HG03565 (cell line): ENCODE data around the gene PXK.

Experiments used
- ATAC-seq: cut with Tn5 transposase; IDR thresholded peaks from one replicate; pipeline ENCODE4 v1.9.1; 2021; ENCODE audit warnings: mild to moderate bottlenecking, moderate library complexity; ENCODE audit not compliant: unreplicated experiment

The PXK gene

DNA sequence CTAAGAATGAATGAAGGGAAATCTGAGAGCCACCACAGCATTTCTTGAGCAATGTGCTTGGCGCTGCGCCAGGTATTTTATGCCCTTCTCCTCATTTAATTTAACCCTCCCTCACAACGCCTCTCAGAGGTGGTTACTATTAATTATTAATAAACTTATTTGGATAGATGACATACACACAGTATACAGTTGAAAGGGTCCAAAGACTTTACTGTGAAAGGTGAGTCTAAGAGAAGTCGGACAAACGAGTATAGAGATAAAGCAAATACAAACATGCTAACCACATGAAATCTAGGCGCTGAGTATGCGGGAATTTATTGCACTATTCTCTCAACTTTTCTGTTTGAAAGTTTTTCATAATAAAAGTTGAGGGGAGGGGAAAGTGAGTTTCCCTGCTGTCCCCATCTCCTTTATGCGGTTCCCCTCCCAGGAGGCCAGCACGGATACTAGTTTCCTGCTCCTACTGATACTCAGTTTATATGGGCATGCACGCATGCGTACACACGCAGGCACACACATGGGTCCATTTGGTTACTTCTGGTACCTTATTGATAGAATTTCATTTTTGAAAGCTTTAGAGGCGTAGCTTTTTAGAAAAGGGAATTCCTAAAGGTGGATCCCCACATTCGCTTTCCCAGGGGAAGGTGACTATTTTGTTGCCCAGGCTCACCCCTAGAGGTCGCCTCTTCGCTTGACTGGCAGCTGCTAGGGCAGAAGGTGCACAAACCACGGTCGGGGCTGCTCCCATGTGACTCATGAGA is 130.7 kb downstream of the PXK start:
- ATAC-seq = peak; percentile 84

DNA sequence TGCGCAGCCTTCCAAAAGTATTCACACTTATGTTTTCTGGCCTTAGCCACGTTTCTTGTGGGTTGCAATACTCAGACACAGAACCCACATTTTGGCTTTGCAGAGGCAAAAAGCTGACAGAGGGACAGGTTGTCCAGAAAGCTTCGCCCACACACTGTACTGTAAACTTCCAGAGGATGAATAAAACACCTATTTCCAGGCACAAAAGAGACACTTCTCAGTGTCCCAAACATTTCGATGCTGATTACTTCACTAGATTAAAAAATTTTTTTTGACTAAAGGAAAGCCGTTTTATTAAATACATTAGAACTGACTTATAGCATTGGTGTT is 131.2 kb downstream of the PXK start:
- no peak for ATAC-seq

DNA sequence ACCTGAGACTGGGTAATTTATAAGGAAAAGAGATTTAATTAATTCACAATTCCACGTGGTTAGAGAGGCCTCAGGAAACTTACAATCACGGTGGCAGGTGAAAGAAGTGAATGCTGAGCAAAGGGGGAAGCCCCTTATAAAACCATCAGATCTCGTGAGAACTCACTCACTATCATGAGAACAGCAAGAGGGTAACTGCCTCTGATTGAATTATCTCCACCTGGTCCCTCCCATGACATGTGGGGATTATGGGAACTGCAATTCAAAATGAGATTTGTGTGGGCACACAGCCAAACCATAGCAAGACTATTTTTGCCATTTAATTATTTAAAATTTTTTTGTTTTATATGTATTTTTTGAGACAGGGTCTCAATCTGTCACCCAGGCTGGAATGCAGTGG is 132.2 kb downstream of the PXK start:
- ATAC-seq = no peak

DNA sequence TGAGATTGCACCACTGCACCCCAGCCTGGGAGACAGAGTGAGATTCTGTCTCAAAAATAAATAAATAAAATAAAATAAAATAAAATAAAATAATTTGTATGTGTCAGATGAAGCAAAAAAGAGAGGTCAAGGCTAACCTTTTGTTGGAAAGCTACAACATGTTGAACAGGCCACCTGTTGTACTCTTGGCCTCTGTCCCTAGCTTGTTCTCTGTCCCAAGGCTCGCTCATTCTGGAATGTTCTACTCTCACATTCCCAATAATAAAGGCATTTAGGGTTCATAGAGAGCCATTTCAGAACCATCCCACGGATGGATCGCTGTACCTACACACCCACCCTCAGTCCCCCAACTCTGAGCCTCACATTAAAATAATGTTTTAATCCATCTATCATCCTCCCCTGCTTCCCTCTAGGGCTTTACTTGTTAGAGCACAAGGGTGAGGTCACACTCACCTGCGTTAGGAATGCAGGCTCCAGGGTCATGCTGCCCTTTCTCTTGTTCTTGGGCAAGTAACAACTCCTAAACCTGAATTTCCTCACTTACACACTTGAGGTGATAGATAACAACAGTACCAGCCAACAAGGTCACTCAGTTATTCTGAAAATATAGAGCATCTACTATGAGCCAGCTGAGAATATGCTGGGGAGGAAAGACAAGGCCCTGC is 134.3 kb downstream of the PXK start:
- ATAC-seq = no peak

DNA sequence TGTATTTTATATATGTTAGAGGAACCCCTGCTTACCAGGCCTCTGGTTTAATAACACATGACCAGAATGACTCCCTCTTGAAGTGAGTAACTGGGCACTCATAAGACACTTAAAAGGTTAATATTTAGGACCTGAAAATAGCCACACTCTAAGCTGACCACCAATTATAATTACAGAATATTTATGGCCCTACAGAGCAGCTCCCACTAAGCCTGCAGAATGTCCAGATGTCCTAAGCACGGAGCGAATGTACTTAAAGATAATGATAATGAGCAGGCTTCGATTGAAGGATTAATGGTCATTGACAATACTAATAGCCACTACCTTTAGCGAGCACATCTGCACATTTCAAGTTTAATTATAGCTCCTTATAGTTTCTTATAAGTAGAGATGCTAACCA is 136.4 kb downstream of the PXK start:
- ATAC-seq = no peak

DNA sequence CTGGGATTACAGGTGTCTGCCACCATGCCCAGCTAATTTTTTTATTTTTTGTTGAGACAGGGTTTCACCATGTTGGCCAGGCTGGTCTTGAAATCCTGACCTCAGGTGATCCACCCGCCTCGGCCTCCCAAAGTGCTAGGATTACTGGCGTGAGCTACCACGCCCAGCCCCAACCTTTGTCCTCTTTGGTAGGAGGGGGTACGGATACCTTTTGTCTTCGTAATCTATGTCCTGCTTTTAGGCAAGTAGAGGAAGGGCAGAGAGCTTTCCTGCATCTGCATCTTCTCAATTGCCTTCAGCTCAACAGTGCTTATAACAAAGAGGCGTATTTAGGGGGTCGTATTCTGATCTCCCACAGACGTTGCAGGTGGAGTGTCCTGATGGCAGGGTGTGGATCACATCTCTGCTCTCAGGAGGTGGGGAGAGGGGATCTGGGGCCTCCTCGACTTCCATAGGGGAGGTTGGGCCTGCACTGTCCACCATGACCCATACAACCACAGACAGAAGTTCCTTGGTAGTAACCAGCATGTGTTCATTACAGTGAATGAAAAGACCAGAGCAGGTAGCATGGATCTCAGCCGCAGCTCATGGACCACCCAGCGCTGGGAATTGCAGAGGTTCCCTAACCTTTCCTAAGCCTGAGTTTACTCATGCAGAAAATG is 137.8 kb downstream of the PXK start:
- ATAC-seq = no peak

DNA sequence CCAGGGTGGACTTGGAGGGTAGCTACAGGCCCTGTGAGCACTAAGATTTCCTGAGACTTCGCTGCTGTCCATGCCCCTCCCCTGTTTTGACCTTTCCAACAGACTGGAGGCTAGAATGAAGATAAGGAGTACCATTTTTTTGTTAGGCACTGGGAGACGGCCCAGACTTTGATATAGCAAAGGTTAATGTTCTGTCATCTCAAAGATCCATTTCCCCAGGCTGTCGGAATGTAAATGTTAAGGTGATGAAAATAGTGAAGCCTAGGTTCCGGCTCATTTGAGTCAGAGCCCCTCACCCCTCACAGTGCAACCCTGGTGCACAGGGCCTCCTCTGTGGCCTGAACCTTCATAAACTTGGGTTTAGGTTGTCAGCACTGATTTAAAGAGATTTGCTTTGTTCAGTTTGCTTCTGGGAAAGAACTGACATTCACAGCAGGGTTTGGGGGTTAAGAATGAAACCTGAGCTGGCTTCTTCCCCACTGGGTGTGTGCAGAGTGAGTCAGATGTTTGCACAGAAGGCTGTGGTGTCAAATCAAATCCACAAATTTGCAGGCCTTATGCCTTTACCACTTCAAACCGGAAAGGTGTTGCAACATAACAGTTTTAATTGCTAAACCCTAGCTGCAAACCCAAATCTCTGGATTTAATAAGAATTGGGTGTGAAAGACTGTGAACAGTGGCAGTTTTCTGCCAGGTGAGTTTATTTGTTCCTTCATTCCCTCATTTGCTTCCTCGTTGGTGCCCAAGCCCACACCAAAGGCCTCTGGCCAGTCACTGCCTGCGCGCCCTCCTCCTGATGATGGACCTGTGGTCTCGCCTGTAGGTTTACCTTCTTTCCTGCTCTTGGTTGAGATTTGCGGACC is 138.6 kb downstream of the PXK start:
- no peak for ATAC-seq

DNA sequence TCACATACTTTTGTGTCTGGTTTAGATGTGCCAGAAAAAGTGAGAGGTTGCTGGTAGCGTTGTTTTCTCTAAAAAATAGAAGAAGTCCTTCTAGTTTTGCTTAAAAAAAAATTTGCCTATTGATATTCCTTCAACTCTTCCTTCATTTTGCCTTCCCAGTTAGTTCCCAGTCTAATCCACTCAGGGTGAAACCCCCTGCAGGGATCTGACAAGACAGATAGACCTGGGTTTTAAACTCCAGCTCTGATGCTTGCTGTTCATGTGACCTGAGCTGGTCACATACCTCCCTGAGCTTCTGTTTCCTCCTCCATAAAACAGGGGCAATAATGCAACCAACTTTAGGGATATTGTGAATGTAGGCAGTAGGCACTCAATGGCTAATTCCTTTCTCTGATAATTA is 140.6 kb downstream of the PXK start:
- ATAC-seq = no peak

DNA sequence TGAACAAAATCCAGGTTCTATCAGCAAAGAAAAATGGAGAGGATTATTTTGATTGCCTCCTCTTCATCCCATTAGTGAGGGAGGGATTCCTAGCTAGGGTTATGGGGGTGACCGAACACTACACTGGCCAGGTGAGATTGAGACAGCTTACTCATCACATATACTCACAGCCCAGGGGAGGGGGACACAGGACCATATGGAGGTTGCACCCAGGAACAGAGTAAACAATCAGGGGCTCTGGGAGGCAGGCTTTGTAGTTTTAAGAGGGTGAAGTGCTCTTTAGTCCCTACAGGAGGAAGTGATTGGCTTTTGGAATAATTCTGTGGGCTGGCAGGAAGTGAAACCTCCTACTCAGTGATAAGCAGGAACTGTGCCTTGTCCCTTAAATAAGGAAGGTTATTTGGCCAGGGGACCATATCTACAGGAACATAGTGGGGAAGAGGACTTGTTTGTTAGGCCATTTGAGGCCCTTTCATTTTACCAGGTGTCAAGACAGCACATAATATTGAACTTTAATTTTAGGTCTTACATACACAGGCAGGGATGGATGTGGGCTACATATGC is 141.7 kb downstream of the PXK start:
- ATAC-seq = no peak

DNA sequence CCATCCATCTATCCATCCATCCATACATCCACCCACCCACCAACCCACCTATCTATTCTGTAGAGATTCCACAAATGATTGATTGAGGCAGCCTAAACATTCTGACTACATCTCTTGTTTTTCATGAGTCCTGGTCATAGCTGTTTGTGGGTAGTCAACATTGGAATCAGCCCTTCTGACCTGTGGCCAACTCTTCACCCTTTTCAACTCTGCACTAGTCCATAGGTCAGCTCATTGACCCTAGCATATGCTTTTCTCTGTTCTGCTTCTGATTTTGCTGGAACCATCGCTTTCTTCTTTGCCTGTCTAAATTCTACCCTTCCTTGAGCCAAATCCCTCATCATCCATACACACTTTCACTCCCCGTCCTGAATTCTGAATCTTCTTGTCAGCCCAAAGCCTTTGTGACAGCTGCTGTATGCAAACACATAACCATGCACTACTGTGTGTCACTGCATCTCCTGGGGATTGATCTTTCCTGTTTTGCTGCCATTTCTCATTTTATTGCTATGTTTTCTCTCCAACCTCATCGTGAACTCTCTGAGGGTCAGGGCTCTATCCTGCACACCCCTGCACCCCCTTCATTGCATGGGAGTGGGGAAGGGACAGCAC is 142.4 kb downstream of the PXK start:
- no peak for ATAC-seq
